ENCODE measurements around the gene NKX6-2.

- TF ChIP-seq POLR2A (IDR thresholded peaks at IDR 0.05; ENCODE audit: low read depth) (no peak), CTCF (IDR thresholded peaks at IDR 0.05) (no peak)
These were observed 50.6 kb downstream of the NKX6-2 start for GRCh38 chr10:132735341-132735775.
